ENCODE measurements around the gene SPTBN2. TPM values are rescaled to one million over a fixed set of nuclear protein-coding genes. Genes with fewer than 3 reads are reported as not detected.
A peak's percentile ranks its signal among the peaks of the same experiment; 100 is the strongest.
"Not testable (repeated sequence)": the region's sequence is repeated elsewhere in the genome, so short reads cannot be mapped to it uniquely, and the experiment has no call there.

The SPTBN2 gene
- polyA plus RNA-seq, 1 donor from 2014 or later = not detected

- Mint-ChIP-seq H3K4me1 (peaks cover 0 to 4% (median 0%) of the 10 kb centered on the region in 3 donors), H3K36me3 (no peaks in the 10 kb centered on the region), H3K4me3 (no peak overlapping the region), H3K9me3 (no peaks in the 10 kb centered on the region), H3K27me3 (peaks cover 16% of the 10 kb centered on the region), H3K27ac (no peak overlapping the region)
Measured at GRCh38 chr11:66734215-66734614, 5.2 kb upstream of the SPTBN2 start.

- Mint-ChIP-seq H3K27me3 (peaks cover 38% of the 10 kb centered on the region), H3K36me3 (no peaks in the 10 kb centered on the region), H3K9me3 (no peaks in the 10 kb centered on the region), H3K4me1 (peaks cover 9 to 18% (median 11%) of the 10 kb centered on the region in 3 donors), H3K27ac (no peak overlapping the region), H3K4me3 (peak overlapping the region in 3 of 4 donors; percentile 75 to 98 (median 94))
Measured at GRCh38 chr11:66729447-66729846, 431 bp upstream of the SPTBN2 start.

GRCh38 chr11:66728038-66728692 lies 851 bp downstream of the SPTBN2 start:
- Mint-ChIP-seq H3K4me3 (peak overlapping the region; percentile 75 to 98 (median 88)), H3K27ac (peak overlapping the region in 2 of 3 donors; percentile 5 to 93), H3K27me3 (peaks cover 35% of the 10 kb centered on the region), H3K9me3 (no peaks in the 10 kb centered on the region), H3K36me3 (no peaks in the 10 kb centered on the region), H3K4me1 (peaks cover 9 to 18% (median 11%) of the 10 kb centered on the region in 3 donors)

- peaks cover 9 to 18% (median 11%) of the 10 kb centered on the region in 3 donors for H3K4me1 Mint-ChIP-seq
- no peaks in the 10 kb centered on the region for H3K9me3 Mint-ChIP-seq
- H3K4me3 Mint-ChIP-seq = peak overlapping the region; percentile 65 to 90 (median 76)
- peaks cover 35% of the 10 kb centered on the region for H3K27me3 Mint-ChIP-seq
- no peak overlapping the region for H3K27ac Mint-ChIP-seq
- H3K36me3 Mint-ChIP-seq = no peaks in the 10 kb centered on the region
Measured at GRCh38 chr11:66727282-66728037, 1.6 kb downstream of the SPTBN2 start.

GRCh38 chr11:66725647-66726046 lies 3.4 kb downstream of the SPTBN2 start:
- Mint-ChIP-seq H3K4me1 (peaks cover 10 to 18% (median 11%) of the 10 kb centered on the region in 3 donors), H3K9me3 (no peaks in the 10 kb centered on the region), H3K36me3 (no peaks in the 10 kb centered on the region), H3K4me3 (peak overlapping the region in 2 of 4 donors; percentile 13 to 83), H3K27ac (peak overlapping the region in 1 of 3 donors; percentile 54), H3K27me3 (peaks cover 28% of the 10 kb centered on the region)

- H3K4me3 Mint-ChIP-seq = peak overlapping the region in 2 of 4 donors; percentile 3 to 83
- peaks cover 29% of the 10 kb centered on the region for H3K27me3 Mint-ChIP-seq
- H3K4me1 Mint-ChIP-seq = peaks cover 10 to 18% (median 11%) of the 10 kb centered on the region in 3 donors
- H3K27ac Mint-ChIP-seq = no peak overlapping the region
- H3K36me3 Mint-ChIP-seq = peaks cover 1% of the 10 kb centered on the region
- no peaks in the 10 kb centered on the region for H3K9me3 Mint-ChIP-seq
Measured at GRCh38 chr11:66725114-66725513, 3.9 kb downstream of the SPTBN2 start.

GRCh38 chr11:66724167-66724566 lies 4.8 kb downstream of the SPTBN2 start:
- H3K9me3 Mint-ChIP-seq, H3K36me3 Mint-ChIP-seq, H3K27ac Mint-ChIP-seq: not testable (repeated sequence)
- Mint-ChIP-seq H3K27me3 (peaks cover 28% of the 10 kb centered on the region), H3K4me1 (peaks cover 10 to 14% (median 11%) of the 10 kb centered on the region in 3 donors), H3K4me3 (peak overlapping the region in 1 of 4 donors; percentile 83)

- Mint-ChIP-seq H3K36me3 (peaks cover 1% of the 10 kb centered on the region), H3K4me1 (peaks cover 9% of the 10 kb centered on the region in 3 donors), H3K27me3 (peaks cover 23% of the 10 kb centered on the region), H3K27ac (no peak overlapping the region), H3K4me3 (no peak overlapping the region), H3K9me3 (no peaks in the 10 kb centered on the region)
Measured at GRCh38 chr11:66723693-66724092, 5.3 kb downstream of the SPTBN2 start.

- H3K27me3 Mint-ChIP-seq = peaks cover 22% of the 10 kb centered on the region
- H3K36me3 Mint-ChIP-seq = peaks cover 1% of the 10 kb centered on the region
- H3K4me3 Mint-ChIP-seq = peak overlapping the region in 1 of 4 donors; percentile 17
- no peaks in the 10 kb centered on the region for H3K9me3 Mint-ChIP-seq
- H3K27ac Mint-ChIP-seq = no peak overlapping the region
- peaks cover 7% of the 10 kb centered on the region in 3 donors for H3K4me1 Mint-ChIP-seq
Measured at GRCh38 chr11:66722745-66723651, 6.0 kb downstream of the SPTBN2 start.

- H3K4me1 Mint-ChIP-seq = peaks cover 4 to 7% (median 5%) of the 10 kb centered on the region in 3 donors
Measured at GRCh38 chr11:66721939-66722338, 7.1 kb downstream of the SPTBN2 start.

GRCh38 chr11:66720899-66721470 lies 8.0 kb downstream of the SPTBN2 start:
- H3K36me3 Mint-ChIP-seq = peaks cover 3% of the 10 kb centered on the region
- H3K4me1 Mint-ChIP-seq = peaks cover 0 to 3% (median 0%) of the 10 kb centered on the region in 3 donors
- no peak overlapping the region for H3K4me3 Mint-ChIP-seq
- peaks cover 17% of the 10 kb centered on the region for H3K27me3 Mint-ChIP-seq
- H3K9me3 Mint-ChIP-seq = no peaks in the 10 kb centered on the region
- peak overlapping the region in 1 of 3 donors; percentile 12 for H3K27ac Mint-ChIP-seq

More at GRCh38 chr11:66721939-66722338, 7.1 kb downstream of the SPTBN2 start:
- H3K27me3 Mint-ChIP-seq = peaks cover 21% of the 10 kb centered on the region
- H3K4me3 Mint-ChIP-seq = no peak overlapping the region
- peaks cover 3% of the 10 kb centered on the region for H3K36me3 Mint-ChIP-seq
- H3K9me3 Mint-ChIP-seq = no peaks in the 10 kb centered on the region
- no peak overlapping the region for H3K27ac Mint-ChIP-seq

GRCh38 chr11:66720223-66720898 lies 8.7 kb downstream of the SPTBN2 start:
- H3K4me3 Mint-ChIP-seq = peak overlapping the region in 1 of 4 donors; percentile 75
- H3K9me3 Mint-ChIP-seq = no peaks in the 10 kb centered on the region
- H3K27ac Mint-ChIP-seq = peak overlapping the region in 1 of 3 donors; percentile 12
- peaks cover 14% of the 10 kb centered on the region for H3K27me3 Mint-ChIP-seq
- peaks cover 0 to 3% (median 0%) of the 10 kb centered on the region in 3 donors for H3K4me1 Mint-ChIP-seq
- peaks cover 3% of the 10 kb centered on the region for H3K36me3 Mint-ChIP-seq

- Mint-ChIP-seq H3K4me3 (peak overlapping the region in 1 of 4 donors; percentile 17), H3K9me3 (no peaks in the 10 kb centered on the region), H3K4me1 (peaks cover 0 to 1% (median 0%) of the 10 kb centered on the region in 3 donors), H3K36me3 (peaks cover 3% of the 10 kb centered on the region), H3K27me3 (peaks cover 17% of the 10 kb centered on the region), H3K27ac (no peak overlapping the region)
Measured at GRCh38 chr11:66719111-66719872, 9.7 kb downstream of the SPTBN2 start.
